Liver (tissue), 9 donors: ENCODE results near the gene NRG3. TPM values are rescaled to one million over a fixed set of nuclear protein-coding genes. Genes with fewer than 3 reads are reported as not detected.

Source experiments
- DNase-seq: peaks from one replicate; pipeline ENCODE4 v3.0.0-alpha.2; 2017; ENCODE audit warnings: low spot score
- H3K27ac ChIP-seq, 2 donors: one replicate each; pipeline ENCODE4 v1.7.0; 2013; ENCODE audit warnings: inconsistent platforms in 2 of 2, low read length in 2 of 2, control low read depth in 1 of 2, low read depth in 1 of 2, mild to moderate bottlenecking in 1 of 2
- H3K27me3 ChIP-seq, 4 donors: one replicate each; pipeline versions ENCODE4 v1.6.1 to v1.7.0; 2013; ENCODE audit warnings: low read length in 3 of 4, inconsistent platforms in 1 of 4, mild to moderate bottlenecking in 1 of 4, moderate library complexity in 1 of 4; ENCODE audit not compliant: control insufficient read depth in 4 of 4, insufficient read depth in 4 of 4
- H3K36me3 ChIP-seq, 4 donors: one replicate each; pipeline versions ENCODE4 v1.6.1 to v1.7.0; 2013; ENCODE audit warnings: low read length in 3 of 4, mild to moderate bottlenecking in 3 of 4, low read depth in 1 of 4, moderate library complexity in 1 of 4; ENCODE audit not compliant: control insufficient read depth in 4 of 4, insufficient read depth in 3 of 4
- H3K4me1 ChIP-seq, 4 donors: one replicate each; pipeline versions ENCODE4 v1.6.1 to v1.7.0; 2013; ENCODE audit warnings: low read length in 3 of 4, mild to moderate bottlenecking in 3 of 4, moderate library complexity in 1 of 4; ENCODE audit not compliant: control insufficient read depth in 4 of 4, insufficient read depth in 4 of 4
- H3K4me3 ChIP-seq, 3 donors: one replicate each; pipeline versions ENCODE4 v1.6.1 to v1.7.0; 2013; ENCODE audit warnings: low read length in 3 of 3, control low read depth in 1 of 3, low read depth in 1 of 3, mild to moderate bottlenecking in 1 of 3
- H3K9ac ChIP-seq, 2 donors: one replicate each; pipeline ENCODE4 v1.7.0; 2013; ENCODE audit warnings: low read length in 2 of 2, mild to moderate bottlenecking in 2 of 2, moderate library complexity in 2 of 2, control low read depth in 1 of 2, low read depth in 1 of 2
- H3K9me3 ChIP-seq, 4 donors: one replicate each; pipeline versions ENCODE4 v1.6.1 to v1.7.0; 2013; ENCODE audit warnings: low read length in 3 of 4; ENCODE audit not compliant: control insufficient read depth in 4 of 4
- EGR1 ChIP-seq, 2 donors: IDR thresholded peaks; 2 replicates each; pipeline ENCODE4 v1.6.1; 2016 to 2018; ENCODE audit warnings: antibody characterized with exemption in 2 of 2, low read depth in 2 of 2
- FOXA1 ChIP-seq: IDR thresholded peaks from 2 replicates; pipeline ENCODE4 v1.6.1; 2016; ENCODE audit warnings: antibody characterized with exemption
- FOXA2 ChIP-seq: IDR thresholded peaks from 2 replicates; pipeline ENCODE4 v1.6.1; 2016; ENCODE audit warnings: antibody characterized with exemption
- GABPA ChIP-seq, 2 donors: IDR thresholded peaks in 1 of 2; conservative IDR thresholded peaks in 1 of 2; 2 replicates each; pipeline ENCODE4 v1.6.1; 2016; ENCODE audit warnings: antibody characterized with exemption in 2 of 2, mild to moderate bottlenecking in 1 of 2, moderate library complexity in 1 of 2
- HNF4G ChIP-seq: IDR thresholded peaks from 2 replicates; pipeline ENCODE4 v1.6.1; 2016; ENCODE audit warnings: antibody characterized with exemption
- JUND ChIP-seq, 2 donors: IDR thresholded peaks; 2 replicates each; pipeline ENCODE4 v1.6.1; 2016; ENCODE audit warnings: antibody characterized with exemption in 2 of 2
- NR2F2 ChIP-seq: IDR thresholded peaks from 2 replicates; pipeline ENCODE4 v1.6.1; 2016; ENCODE audit warnings: antibody characterized with exemption
- RAD21 ChIP-seq, 2 donors: IDR thresholded peaks; 2 replicates each; pipeline ENCODE4 v1.6.1; 2016; ENCODE audit warnings: antibody characterized with exemption in 2 of 2, mild to moderate bottlenecking in 2 of 2
- RXRA ChIP-seq, 2 donors: IDR thresholded peaks; 2 replicates each; pipeline ENCODE4 v1.6.1; 2017 to 2018; ENCODE audit warnings: antibody characterized with exemption in 2 of 2, mild to moderate bottlenecking in 1 of 2
- SP1 ChIP-seq: IDR thresholded peaks from 2 replicates; pipeline ENCODE4 v1.6.1; 2018; ENCODE audit warnings: antibody characterized with exemption, mild to moderate bottlenecking
- YY1 ChIP-seq: IDR thresholded peaks from 2 replicates; pipeline ENCODE4 v1.6.1; 2016; ENCODE audit warnings: antibody characterized with exemption, mild to moderate bottlenecking
- WGBS: extraction: QIAGEN DNeasy Blood & Tissue Kit; methylation state at CpG from one replicate; pipeline ENCODE4 v1.1.7; 2013; 5-methylcytosine and 5-hydroxymethylcytosine counted together
- polyA plus RNA-seq, 2 donors: library from polyadenylated mRNA; stranded (reverse) in 1 of 2; unstranded in 1 of 2; fragments of 200-250 nt in 1 of 2; fragments of >200 nt in 1 of 2; fragmentation: Nextera tagmentation in 1 of 2; extraction: Ambion mirVana in 1 of 2; gene quantifications; one replicate each; pipeline versions ENCODE4 v1.2.1 to v1.2.3, GENCODE V29; 2013 to 2015
- total RNA-seq, 2 donors: library from RNA; depleted of rRNA; stranded (reverse); fragments of >200 nt; gene quantifications; one replicate each; pipeline ENCODE4 v1.2.3, GENCODE V29; 2014
- TF ChIP-seq, protein P1 (sequence below): IDR thresholded peaks from 2 replicates; pipeline ENCODE4 v1.6.1; 2016; ENCODE audit warnings: antibody characterized with exemption
- TF ChIP-seq, protein P2 (sequence below): IDR thresholded peaks from 2 replicates; pipeline ENCODE4 v1.6.1; 2016; ENCODE audit warnings: antibody characterized with exemption
- TF ChIP-seq, protein P3 (sequence below): IDR thresholded peaks from 2 replicates; pipeline ENCODE4 v1.6.1; 2016; ENCODE audit warnings: antibody characterized with exemption
- TF ChIP-seq, protein P4 (sequence below): fragments of 150-350 bp; IDR thresholded peaks from 2 replicates; pipeline ENCODE4 v1.5.1; 2017; ENCODE audit warnings: improper control_type of control experiment, low read depth, low read length; ENCODE audit not compliant: missing input control
- TF ChIP-seq, protein P5 (sequence below): IDR thresholded peaks from 2 replicates; pipeline ENCODE4 v1.6.1; 2016; ENCODE audit warnings: antibody characterized with exemption, mild to moderate bottlenecking
- donor health status: healthy.
- donor health status: healthy.
- donor health status: healthy.
- donor health status: healthy.
- donor health status: healthy.

NRG3 gene
- total and polyA plus RNA-seq, 4 donors, result 0.24 to 3.7 (median 0.38) TPM

- no peak overlapping the region for H3K27ac ChIP-seq
- H3K4me1 ChIP-seq, result no peaks in the 10 kb centered on the region
- H3K36me3 ChIP-seq, result no peaks in the 10 kb centered on the region
- TF ChIP-seq HNF4G (no peak), FOXA2 (no peak), NR2F2 (no peak), EGR1 (IDR thresholded peaks at IDR 0.05; ENCODE audit: low read depth in 2 of 2) (no peak), GABPA (IDR thresholded peaks at IDR 0.05 in 1 of 2, conservative IDR thresholded peaks at IDR 0.05 in 1 of 2) (no peak), FOXA1 (no peak), RAD21 (IDR thresholded peaks at IDR 0.05) (no peak), YY1 (no peak), RXRA (IDR thresholded peaks at IDR 0.05) (no peak), SP1 (no peak), JUND (IDR thresholded peaks at IDR 0.05) (no peak)
- TF ChIP-seq, protein P1, sequence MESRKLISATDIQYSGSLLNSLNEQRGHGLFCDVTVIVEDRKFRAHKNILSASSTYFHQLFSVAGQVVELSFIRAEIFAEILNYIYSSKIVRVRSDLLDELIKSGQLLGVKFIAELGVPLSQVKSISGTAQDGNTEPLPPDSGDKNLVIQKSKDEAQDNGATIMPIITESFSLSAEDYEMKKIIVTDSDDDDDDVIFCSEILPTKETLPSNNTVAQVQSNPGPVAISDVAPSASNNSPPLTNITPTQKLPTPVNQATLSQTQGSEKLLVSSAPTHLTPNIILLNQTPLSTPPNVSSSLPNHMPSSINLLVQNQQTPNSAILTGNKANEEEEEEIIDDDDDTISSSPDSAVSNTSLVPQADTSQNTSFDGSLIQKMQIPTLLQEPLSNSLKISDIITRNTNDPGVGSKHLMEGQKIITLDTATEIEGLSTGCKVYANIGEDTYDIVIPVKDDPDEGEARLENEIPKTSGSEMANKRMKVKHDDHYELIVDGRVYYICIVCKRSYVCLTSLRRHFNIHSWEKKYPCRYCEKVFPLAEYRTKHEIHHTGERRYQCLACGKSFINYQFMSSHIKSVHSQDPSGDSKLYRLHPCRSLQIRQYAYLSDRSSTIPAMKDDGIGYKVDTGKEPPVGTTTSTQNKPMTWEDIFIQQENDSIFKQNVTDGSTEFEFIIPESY, result no peak
- TF ChIP-seq, protein P2, sequence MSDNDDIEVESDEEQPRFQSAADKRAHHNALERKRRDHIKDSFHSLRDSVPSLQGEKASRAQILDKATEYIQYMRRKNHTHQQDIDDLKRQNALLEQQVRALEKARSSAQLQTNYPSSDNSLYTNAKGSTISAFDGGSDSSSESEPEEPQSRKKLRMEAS, result no peak
- TF ChIP-seq, protein P3, sequence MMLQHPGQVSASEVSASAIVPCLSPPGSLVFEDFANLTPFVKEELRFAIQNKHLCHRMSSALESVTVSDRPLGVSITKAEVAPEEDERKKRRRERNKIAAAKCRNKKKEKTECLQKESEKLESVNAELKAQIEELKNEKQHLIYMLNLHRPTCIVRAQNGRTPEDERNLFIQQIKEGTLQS, result no peak
- TF ChIP-seq, protein P4, sequence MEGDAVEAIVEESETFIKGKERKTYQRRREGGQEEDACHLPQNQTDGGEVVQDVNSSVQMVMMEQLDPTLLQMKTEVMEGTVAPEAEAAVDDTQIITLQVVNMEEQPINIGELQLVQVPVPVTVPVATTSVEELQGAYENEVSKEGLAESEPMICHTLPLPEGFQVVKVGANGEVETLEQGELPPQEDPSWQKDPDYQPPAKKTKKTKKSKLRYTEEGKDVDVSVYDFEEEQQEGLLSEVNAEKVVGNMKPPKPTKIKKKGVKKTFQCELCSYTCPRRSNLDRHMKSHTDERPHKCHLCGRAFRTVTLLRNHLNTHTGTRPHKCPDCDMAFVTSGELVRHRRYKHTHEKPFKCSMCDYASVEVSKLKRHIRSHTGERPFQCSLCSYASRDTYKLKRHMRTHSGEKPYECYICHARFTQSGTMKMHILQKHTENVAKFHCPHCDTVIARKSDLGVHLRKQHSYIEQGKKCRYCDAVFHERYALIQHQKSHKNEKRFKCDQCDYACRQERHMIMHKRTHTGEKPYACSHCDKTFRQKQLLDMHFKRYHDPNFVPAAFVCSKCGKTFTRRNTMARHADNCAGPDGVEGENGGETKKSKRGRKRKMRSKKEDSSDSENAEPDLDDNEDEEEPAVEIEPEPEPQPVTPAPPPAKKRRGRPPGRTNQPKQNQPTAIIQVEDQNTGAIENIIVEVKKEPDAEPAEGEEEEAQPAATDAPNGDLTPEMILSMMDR, result no peak
- TF ChIP-seq, protein P5, sequence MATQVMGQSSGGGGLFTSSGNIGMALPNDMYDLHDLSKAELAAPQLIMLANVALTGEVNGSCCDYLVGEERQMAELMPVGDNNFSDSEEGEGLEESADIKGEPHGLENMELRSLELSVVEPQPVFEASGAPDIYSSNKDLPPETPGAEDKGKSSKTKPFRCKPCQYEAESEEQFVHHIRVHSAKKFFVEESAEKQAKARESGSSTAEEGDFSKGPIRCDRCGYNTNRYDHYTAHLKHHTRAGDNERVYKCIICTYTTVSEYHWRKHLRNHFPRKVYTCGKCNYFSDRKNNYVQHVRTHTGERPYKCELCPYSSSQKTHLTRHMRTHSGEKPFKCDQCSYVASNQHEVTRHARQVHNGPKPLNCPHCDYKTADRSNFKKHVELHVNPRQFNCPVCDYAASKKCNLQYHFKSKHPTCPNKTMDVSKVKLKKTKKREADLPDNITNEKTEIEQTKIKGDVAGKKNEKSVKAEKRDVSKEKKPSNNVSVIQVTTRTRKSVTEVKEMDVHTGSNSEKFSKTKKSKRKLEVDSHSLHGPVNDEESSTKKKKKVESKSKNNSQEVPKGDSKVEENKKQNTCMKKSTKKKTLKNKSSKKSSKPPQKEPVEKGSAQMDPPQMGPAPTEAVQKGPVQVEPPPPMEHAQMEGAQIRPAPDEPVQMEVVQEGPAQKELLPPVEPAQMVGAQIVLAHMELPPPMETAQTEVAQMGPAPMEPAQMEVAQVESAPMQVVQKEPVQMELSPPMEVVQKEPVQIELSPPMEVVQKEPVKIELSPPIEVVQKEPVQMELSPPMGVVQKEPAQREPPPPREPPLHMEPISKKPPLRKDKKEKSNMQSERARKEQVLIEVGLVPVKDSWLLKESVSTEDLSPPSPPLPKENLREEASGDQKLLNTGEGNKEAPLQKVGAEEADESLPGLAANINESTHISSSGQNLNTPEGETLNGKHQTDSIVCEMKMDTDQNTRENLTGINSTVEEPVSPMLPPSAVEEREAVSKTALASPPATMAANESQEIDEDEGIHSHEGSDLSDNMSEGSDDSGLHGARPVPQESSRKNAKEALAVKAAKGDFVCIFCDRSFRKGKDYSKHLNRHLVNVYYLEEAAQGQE, result no peak
- no peak overlapping the region for H3K9ac ChIP-seq
- no peaks in the 10 kb centered on the region for H3K27me3 ChIP-seq
- H3K4me3 ChIP-seq, result no peak overlapping the region
- DNase-seq, result no peak
- WGBS, result 89% methylated on average over 2 of the region's 2 CpGs
- H3K9me3 ChIP-seq, result peaks cover 0 to 4% (median 0%) of the 10 kb centered on the region in 4 donors
These were observed 69.6 kb downstream of the NRG3 start for GRCh38 chr10:81944609-81945008.

GRCh38 chr10:81949283-81949682 is 74.3 kb downstream of the NRG3 start:
- H3K27ac ChIP-seq, result no peak overlapping the region
- no peaks in the 10 kb centered on the region for H3K9me3 ChIP-seq
- 78% methylated on average over 5 of the region's 5 CpGs for WGBS
- no peaks in the 10 kb centered on the region for H3K4me1 ChIP-seq
- H3K27me3 ChIP-seq, result no peaks in the 10 kb centered on the region
- H3K36me3 ChIP-seq, result no peaks in the 10 kb centered on the region
- no peak for DNase-seq
- no peak overlapping the region for H3K9ac ChIP-seq
- no peak overlapping the region for H3K4me3 ChIP-seq
- no peak for TF ChIP-seq FOXA2
- TF ChIP-seq, protein P3, result no peak
- TF ChIP-seq, protein P4, result no peak
- no peak for TF ChIP-seq JUND (IDR thresholded peaks at IDR 0.05)
- TF ChIP-seq RAD21 (IDR thresholded peaks at IDR 0.05), result no peak
- TF ChIP-seq, protein P1, result no peak
- no peak for TF ChIP-seq GABPA (IDR thresholded peaks at IDR 0.05 in 1 of 2, conservative IDR thresholded peaks at IDR 0.05 in 1 of 2)
